ENCODE data around the gene IDI1. TPM values are rescaled to one million over a fixed set of nuclear protein-coding genes. Genes with fewer than 3 reads are reported as not detected.
"Not testable (repeated sequence)": the region's sequence is repeated elsewhere in the genome, so short reads cannot be mapped to it uniquely, and the experiment has no call there.

Gene IDI1
- total RNA-seq, 1 donor from 2014 or later: 45.2 TPM

DNA sequence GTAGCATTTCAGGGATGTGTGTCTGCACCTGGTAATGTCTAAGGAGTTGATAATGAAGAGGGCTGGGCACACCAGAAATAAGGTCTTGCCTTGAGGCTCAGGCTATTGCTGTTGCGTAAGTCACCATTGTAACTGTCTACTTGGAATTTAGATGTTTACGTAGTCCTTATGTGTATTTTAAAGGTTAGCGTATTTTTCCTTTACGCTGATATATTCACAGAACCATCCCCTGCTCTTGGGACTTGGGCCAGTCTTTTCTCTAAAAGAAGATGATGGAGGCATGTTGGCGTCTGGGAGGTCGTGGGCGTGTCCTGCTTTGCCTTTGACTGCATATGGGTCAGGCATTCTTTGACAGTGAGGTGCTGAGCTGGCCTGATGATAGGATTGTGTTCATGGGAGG is 22.0 kb upstream of the IDI1 start:
- H3K27ac Mint-ChIP-seq: no peak overlapping the region
- H3K27me3 Mint-ChIP-seq: no peaks in the 10 kb centered on the region
- no peaks in the 10 kb centered on the region for H3K4me1 Mint-ChIP-seq (ENCODE audit: unreplicated experiment)
- no peaks in the 10 kb centered on the region for H3K9me3 Mint-ChIP-seq
- TF ChIP-seq, protein P1, sequence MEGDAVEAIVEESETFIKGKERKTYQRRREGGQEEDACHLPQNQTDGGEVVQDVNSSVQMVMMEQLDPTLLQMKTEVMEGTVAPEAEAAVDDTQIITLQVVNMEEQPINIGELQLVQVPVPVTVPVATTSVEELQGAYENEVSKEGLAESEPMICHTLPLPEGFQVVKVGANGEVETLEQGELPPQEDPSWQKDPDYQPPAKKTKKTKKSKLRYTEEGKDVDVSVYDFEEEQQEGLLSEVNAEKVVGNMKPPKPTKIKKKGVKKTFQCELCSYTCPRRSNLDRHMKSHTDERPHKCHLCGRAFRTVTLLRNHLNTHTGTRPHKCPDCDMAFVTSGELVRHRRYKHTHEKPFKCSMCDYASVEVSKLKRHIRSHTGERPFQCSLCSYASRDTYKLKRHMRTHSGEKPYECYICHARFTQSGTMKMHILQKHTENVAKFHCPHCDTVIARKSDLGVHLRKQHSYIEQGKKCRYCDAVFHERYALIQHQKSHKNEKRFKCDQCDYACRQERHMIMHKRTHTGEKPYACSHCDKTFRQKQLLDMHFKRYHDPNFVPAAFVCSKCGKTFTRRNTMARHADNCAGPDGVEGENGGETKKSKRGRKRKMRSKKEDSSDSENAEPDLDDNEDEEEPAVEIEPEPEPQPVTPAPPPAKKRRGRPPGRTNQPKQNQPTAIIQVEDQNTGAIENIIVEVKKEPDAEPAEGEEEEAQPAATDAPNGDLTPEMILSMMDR (conservative IDR thresholded peaks at IDR 0.05): no peak
- no peak for DNase-seq (ENCODE audit: extremely low spot score, unreplicated experiment)
- no peak overlapping the region for H3K4me3 Mint-ChIP-seq
- peaks cover 9% of the 10 kb centered on the region for H3K36me3 Mint-ChIP-seq

DNA sequence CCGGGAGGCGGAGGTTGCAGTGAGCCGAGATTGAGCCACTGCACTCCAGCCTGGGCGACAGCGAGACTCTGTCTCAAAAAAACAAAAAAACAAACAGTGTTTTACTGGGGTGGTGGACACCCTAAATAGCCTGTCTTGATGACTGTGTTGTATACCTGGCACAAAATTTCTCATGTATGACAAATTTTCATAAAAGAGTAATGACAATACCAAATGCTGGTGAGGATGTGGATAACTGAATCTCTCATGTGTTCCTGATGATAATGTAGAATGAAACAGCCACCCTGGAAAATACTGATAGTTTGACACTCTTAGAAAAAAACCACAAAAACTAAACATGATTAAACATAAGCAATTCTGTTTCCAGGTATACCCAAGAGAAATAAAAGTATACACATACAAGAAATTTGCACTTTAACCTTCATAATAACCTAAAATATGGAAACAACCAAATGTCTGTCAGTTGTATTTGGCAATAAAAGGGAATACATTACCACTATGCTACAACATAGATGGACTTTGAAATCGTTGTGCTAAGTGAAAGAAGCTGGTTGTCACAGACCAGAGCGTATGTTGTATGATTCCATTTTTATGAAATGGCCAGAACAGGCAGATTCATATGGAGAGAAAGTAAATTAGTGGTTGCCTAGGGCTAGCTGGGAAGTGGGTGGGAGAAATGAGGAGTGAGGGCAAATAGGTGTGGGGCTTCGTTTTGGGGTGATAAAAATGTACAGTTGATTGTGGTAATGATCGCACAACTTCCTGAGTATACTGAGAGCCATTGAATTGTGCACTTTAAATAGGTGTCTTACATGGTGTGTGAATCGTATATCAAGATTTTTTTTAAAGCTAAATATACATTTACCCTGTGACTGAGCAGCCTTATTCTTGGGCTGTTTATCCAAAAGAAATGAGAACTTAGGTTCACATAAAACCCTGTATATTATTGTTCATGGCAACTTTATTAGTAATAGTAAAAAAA is 19.8 kb upstream of the IDI1 start:
- Mint-ChIP-seq H3K27ac (peak overlapping the region; percentile 1), H3K9me3 (no peaks in the 10 kb centered on the region), H3K4me3 (no peak overlapping the region), H3K36me3 (peaks cover 6% of the 10 kb centered on the region), H3K27me3 (no peaks in the 10 kb centered on the region), H3K4me1 (ENCODE audit: unreplicated experiment) (no peaks in the 10 kb centered on the region)
- no peak for DNase-seq (ENCODE audit: extremely low spot score, unreplicated experiment)
- TF ChIP-seq, protein P1 (conservative IDR thresholded peaks at IDR 0.05): no peak

GRCh38 chr10:1066734-1067133 is 17.8 kb upstream of the IDI1 start:
- DNase-seq (ENCODE audit: extremely low spot score, unreplicated experiment); H3K27me3 Mint-ChIP-seq; H3K27ac Mint-ChIP-seq; H3K4me1 Mint-ChIP-seq (ENCODE audit: unreplicated experiment); H3K4me3 Mint-ChIP-seq; H3K9me3 Mint-ChIP-seq; H3K36me3 Mint-ChIP-seq: not testable (repeated sequence)

- H3K27me3 Mint-ChIP-seq: no peaks in the 10 kb centered on the region
- TF ChIP-seq, protein P1 (conservative IDR thresholded peaks at IDR 0.05): no peak
- H3K4me3 Mint-ChIP-seq: no peak overlapping the region
- H3K27ac Mint-ChIP-seq: no peak overlapping the region
- peaks cover 12% of the 10 kb centered on the region for H3K4me1 Mint-ChIP-seq (ENCODE audit: unreplicated experiment)
- H3K9me3 Mint-ChIP-seq: no peaks in the 10 kb centered on the region
- DNase-seq (ENCODE audit: extremely low spot score, unreplicated experiment): no peak
- H3K36me3 Mint-ChIP-seq: peaks cover 9% of the 10 kb centered on the region
Observed at GRCh38 chr10:1064964-1065247, 16.0 kb upstream of the IDI1 start.

DNA sequence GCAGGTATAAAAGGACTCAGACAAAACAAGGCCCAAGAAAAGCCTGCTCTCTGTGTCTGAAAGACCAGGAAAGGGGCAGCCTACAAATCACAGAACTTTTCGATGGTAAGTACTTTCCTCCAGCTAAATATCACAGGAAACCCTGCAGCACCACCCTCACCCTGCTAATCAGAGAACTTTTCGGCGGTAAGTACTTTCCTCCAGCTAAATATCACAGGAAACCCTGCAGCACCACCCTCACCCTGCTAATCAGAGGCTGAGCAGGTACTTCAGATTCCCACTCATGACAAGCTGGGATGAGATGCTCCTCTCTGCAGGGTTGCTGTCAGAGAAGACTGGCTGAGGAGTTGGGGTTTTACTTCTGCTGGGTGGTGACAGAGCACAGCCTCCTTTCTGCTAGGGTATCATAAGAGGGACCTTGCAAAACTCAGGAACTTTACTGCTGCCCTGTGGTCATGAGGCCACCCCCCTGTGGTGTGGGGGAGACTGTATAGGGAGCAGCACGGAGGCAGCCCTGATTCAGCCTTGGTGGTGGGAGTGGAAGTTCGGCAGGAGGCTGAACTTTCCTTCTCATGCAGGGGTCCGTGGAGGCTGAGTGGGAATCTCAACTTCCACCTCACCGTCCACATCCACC is 14.4 kb upstream of the IDI1 start:
- Mint-ChIP-seq H3K27ac (no peak overlapping the region), H3K36me3 (peaks cover 9% of the 10 kb centered on the region), H3K4me3 (no peak overlapping the region), H3K27me3 (no peaks in the 10 kb centered on the region), H3K4me1 (ENCODE audit: unreplicated experiment) (peaks cover 13% of the 10 kb centered on the region), H3K9me3 (no peaks in the 10 kb centered on the region)
- TF ChIP-seq, protein P1 (conservative IDR thresholded peaks at IDR 0.05): no peak
- DNase-seq (ENCODE audit: extremely low spot score, unreplicated experiment): no peak

All from type B pancreatic cell (in vitro differentiated cells).